Activated CD4-positive, alpha-beta T cell treated with anti-CD3 and anti-CD28 coated beads for 24 hours (primary cell): ENCODE measurements around the gene ESYT2.

Experiments
- DNase-seq, 2 donors: peaks; one replicate each; pipeline ENCODE4 v3.0.0-alpha.2; 2020; ENCODE audit warnings: low read depth in 2 of 2

Gene ESYT2

DNA sequence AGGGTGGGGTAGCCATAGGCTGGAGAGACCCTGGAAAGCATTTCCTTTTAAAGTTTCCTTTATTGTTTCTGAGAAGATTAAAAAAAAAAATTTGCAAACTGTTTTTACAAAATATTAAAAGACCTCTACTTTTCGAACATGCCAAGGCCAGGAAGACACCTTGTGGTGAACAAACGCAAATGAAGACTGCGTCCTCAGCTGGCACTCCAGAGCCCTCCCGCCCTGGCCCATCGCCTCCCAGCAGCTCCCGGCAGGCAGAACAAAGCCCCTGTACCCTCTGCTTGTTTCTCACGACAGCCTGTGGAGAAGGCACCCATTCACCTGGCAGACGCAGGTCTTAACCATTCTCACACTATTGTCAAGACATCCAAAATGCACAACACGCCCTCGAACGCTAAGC, 56.4 kb downstream of the ESYT2 start:
- no peak for DNase-seq

DNA sequence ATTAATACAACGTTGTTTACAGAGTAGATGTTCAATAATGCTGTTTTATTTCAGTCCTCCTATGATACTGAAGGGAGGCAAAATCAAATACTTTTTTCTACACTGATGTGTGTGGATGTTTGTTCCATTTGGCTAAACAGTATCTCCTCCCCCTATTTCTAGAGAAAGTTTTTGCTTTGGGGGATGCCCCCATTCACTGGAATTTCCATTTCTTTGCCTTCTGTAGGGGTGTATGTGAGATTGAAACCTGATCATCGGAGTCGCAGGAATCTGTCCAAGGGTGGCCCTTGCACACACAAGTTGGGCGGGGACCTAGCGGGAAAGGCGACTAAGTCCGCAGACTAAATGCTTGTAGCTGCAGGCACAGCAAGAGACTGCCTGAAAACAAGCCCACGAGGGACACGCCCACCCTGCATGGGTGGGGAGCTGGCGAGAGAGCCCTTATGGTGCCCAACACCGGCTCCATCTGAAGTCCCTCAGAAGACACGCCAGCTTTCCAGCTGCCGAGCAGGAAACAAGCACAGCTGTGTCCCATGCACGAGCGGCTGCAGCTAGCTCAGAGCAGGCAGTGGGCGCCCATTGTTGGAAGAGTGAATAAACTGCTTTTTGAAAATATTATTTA, 58.0 kb downstream of the ESYT2 start:
- no peak for DNase-seq

DNA sequence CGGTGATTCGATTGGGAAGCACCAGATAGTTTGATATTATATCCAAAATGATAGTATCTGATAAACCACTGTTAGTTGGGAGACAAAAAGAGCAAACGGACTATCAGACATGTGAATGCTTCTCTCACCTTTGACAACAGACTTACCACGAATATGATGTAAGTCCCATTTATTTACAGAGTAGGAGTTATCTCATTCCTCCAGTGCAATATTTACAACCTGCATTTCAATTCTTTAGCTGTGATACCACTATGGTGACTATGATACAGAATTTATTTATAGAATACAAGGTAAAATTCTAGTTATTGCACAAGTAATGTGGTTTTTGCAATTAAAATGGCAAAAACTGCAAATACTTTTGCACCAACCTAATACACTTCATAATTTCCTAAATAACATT, 61.6 kb downstream of the ESYT2 start:
- DNase-seq, result no peak

DNA sequence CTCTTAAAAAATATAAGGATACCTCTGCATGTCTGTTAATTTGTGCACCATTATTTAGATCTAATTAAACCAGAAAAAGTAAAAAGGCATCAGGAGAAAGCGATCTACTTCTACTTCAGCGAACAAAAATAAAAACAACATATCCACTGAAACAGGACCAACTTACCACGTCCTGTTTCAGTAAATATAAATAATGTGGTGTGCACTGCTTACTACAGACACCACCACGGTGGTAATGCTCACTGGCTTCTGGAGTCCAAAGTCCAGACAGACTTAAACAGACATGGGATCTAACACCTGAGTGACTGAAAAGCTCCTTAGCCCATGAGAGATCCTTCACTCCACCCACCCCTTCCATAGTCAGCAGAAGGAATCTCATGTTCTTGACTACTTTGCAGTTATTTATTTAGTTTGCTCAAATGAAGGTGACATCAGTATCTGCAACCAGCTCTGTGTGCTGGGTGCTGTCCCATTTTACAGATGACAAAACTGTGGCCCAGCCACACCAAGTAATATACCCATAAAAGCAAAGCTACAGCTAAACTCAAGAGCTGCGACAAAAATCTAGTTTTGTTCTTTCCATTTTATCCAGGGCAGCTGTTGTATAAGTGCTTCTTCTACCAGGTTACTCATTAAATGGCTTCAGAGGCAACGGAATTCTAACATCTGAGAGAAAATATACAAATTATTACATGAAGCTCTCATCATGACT, 62.6 kb downstream of the ESYT2 start:
- no peak for DNase-seq

DNA sequence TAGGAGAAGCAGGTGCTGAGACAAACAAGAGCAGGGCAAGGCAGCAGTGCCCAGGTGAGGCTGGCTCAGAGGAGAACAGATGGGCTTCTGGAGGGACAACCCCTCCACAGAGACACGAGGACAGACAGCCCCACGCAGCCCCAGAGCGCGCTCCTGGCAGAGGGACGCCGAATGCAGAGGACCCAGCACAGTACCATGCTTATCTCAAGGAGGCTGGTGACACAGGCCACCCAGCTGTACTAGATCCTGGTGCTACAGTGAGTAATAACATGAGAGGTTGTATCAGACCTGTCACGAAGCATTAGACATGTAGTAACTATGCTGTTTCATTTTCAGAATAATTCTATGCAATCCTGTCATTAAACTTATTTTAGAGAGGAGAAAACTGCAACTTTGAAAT, 64.3 kb downstream of the ESYT2 start:
- no peak for DNase-seq

DNA sequence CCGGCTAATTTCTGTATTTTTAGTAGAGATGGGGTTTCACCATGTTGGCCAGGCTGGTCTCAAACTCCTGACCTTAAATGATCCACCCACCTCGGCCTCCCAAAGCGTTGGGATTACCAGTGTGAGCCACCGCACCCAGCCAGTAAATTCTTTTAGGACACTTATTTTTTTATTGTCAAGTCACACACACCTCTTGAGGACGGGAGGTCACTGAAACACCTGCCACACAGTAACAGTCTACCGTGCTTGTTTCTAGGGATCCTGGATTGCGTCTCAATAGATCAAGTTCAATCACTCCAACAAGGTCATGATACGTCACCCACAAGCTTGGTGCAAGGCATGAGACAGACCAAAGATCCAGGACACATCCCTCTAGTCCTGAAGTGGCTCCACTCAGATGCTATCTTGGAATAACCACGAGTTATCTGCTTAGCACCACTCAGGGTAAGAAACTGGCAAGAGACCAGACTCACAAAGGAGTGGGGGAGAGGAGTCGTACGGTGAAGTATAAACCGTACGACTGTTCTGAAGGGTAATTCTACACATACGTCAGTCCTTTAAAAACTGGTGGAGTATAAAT, 65.8 kb downstream of the ESYT2 start:
- DNase-seq, result no peak

DNA sequence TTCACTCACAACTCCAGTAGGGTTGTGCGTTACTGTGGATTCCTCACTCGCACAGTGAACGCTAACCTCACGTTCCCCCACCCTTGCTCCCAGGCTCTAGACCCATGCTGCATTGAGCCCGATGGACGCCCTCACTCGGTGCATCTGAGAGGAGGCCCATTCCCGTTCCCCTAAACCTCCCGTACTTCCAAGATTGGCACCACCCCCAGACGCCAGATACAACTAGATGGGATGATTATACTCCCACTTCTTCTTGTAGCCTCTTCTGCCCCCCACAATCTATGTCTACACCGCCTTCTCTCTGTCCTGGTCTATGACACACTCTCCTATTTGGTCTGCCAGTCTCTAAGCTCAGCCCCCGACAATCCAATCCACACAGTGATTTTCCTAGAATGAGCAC, 67.4 kb downstream of the ESYT2 start:
- DNase-seq, result no peak

DNA sequence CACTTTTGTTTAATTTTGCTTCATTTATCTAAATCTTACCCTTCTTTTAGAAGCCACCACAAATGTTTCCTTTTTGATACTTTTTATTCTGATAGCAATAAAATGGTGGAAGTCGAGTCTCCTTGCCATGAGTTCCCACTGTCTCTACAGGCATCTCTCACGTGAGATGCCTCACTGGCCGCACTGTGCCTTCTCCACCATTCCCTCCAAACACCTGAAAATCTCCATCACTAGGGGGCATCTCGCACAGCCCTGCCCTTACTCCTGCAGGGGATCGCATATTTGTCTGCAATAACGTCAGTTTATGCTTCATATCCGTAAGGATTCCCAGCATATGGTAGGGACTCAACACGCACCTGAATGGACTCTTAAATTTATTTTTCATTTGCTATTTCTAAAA, 68.4 kb downstream of the ESYT2 start:
- DNase-seq, result no peak

DNA sequence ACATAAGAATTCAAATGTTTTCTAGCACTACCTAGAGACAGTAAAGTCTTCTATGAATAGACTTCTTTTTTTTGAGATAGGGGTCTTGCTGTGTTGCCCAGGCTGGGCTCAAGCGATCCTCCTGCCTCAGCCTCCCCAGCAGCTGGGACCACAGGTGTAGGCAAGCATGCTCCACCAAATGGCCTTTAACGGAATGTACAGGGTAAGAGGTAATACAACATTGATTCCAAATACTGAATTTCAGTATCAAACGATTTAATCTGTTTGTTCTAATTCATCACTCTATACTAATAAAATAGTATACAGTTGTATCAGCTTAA, 68.9 kb downstream of the ESYT2 start:
- no peak for DNase-seq

DNA sequence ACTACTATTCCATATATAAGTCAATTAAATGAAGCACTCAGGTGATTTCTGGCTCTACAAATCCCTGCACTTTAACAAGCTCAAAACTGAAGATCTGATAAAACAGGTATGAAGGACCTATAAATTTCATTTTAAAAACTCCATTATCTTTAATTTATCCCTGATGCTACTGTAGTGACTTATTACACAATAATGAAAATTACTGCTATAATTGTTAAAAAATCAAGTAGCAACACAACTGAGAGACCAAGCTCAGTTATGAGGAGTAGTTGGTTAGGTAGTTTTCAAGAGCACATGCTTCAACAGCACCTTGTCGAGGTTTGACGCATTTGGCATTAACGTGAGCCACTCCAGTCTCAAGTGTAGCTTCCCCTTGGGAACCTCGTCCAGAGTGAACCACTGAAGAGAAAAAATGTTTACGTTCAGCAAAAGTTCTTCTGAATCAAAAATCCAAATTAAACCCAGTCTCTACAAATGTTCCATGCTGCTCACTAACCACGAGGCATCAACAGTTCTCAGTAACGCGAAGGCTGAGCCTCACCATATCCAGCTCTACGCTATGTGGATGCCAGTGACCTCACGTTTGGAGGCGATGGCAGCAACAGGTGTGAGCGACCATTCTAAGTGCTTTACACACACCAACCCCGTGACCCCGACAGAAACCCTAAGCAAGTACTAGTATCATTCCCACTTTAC, 69.4 kb downstream of the ESYT2 start:
- DNase-seq, result no peak

DNA sequence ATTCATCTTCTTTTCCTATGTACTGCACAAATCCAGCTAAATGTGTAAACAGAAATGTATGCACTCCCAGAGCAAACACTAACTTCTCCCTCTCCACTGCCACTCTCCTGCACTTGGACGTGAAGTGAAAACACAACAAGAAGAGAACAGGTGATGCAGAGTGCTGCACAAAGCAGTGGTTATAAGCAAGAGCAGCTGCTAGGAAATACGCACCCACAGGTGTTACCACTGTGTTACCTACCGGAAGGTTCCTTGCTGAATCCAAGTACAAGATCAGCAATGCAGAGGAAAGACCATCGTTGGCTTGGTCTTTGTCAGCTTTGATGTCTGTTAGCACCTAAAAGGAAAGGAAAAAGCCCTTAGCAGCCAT, 70.1 kb downstream of the ESYT2 start:
- DNase-seq, result no peak

DNA sequence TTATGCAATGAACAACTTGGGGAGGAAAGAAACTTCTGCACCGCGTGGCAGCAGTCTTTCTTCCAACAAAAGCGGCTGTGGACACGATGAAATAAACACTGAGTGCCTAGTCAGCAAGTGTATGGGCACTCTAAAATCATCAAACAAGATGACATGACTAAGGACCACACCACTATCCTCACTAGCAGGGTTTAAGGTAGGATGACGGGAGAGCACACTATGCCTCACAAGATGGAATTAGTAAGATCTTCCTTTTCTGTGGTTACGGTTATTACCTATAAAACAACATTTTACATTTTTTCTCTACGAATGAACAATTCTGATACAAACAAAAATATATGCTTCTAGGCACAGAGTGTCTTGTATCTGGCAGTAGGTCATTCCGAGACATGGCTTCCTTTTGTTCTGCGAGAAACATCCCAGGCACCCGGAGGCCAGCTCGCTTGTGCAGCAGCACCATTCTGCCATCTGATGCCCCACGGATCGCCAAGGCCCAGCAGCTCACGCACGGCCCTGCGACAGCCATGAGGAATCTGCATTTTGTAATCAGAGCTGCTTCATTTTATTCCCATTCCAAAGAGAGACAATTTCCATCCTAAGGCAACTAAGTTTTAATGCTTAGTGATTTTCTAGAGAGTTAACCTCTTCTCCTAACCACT, 70.6 kb downstream of the ESYT2 start:
- no peak for DNase-seq

DNA sequence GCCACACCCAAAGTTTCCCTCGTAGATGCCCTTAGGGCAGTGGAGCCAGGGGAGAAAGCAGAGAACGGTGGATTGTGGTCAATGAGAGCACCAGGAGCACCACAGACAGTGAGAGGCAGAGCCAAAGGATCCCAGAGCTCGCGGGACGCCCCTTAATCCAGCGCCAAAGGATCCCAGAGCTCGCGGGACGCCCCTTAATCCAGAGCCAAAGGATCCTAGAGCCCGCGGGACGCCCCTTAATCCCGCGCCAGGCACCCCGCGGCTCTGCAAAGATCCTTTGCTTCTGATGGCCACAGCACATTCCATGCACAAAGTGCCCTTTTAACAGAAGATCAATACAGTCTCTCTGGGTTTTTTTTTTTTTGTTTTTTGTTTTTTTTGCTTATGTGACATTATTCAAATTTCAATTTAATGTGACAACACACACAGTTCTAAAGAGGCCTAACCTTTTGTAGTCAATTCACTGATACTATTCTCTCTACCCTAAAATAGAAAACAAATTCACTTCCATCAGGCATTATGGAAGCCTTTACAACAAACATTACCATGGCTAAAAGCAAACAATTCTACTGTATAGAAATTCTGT, 71.8 kb downstream of the ESYT2 start:
- DNase-seq, result no peak

DNA sequence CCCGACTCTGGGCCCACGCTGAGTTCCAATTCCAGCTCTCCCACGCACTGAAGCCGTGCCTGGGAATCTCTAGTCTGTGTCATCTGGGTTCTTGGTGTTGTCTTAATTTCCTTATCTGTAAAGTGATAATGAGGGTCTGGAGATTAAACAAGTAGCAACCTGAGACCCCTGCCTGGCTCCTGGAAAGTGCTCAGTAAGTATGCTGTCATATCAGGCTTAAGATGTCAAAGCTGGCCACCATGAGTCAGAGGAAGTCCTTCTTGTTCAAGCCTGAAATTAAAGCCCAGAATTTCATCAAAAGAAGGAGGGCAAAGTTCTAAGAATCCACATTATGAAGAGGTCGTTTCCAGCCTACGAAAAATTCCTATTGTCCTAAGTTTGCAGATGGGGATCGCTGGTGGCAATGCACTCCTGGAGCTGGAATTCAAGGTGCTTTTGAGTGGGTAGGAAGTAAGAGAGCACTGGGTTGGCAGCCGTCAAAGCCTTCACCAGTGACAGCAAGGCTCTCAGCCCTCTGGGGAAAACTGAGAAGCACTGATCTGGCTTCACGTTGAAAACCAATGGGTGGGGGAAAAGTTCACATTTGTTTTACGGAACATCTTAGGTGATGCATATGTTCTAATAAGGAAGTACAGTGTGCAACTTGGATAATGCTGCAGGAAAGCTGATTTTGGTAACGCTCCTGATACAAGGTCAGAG, 74.4 kb downstream of the ESYT2 start:
- no peak for DNase-seq

DNA sequence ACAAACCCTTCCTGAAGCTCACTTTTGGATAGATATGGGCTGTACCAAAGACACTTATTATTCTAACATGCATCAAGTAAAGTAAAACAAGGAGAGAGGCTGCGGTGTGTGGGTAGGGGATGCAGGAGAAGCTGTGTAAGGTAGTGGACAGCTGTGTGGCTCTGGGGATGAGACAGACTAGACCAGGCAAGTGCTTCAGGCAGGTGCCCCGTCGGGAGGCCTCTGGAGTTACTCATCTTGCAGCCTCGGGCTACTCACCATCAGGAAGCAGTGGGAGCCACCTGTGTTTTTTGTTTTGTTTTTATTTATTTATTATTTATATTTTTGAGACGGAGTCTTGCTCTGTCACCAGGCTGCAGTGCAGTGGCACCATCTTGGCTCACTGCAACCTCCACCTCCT, 75.4 kb downstream of the ESYT2 start:
- no peak for DNase-seq

DNA sequence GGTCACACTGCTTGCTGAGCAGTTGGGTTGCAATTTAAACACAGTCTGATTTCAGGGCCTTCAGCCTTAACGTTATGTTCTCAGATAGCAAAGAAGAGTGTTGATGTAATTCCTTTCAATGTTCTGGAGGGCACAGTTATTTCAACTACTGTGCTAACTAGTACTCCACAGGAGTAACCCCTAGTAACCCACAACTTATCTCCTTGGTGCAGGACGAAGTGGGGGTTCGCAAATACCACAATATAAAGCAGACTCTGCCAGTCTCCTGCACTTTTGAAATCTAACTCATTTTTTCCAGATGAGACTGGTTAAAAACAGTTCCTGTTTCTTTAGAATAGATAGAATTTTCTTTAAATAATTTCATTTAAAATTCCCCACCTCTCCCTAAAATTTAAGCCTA, 77.6 kb downstream of the ESYT2 start:
- no peak for DNase-seq

DNA sequence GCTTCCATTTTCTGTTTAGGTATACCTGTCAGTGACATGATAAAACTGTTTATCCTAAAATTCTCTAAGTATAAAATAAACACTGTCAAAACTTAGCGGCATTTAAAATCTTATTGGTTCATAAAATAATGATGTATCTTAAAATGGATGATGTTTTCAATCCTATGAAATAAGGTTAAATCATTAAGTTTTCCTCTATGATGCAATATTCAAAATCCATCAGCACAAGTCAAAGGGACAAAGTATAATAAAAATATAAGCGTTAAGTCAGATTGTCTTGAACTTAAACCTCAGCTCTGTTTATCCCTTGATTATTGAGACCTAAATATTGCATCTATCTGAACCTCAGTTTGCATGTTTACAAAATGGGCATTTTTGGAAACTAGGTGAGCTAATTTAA, 78.1 kb downstream of the ESYT2 start:
- no peak for DNase-seq

DNA sequence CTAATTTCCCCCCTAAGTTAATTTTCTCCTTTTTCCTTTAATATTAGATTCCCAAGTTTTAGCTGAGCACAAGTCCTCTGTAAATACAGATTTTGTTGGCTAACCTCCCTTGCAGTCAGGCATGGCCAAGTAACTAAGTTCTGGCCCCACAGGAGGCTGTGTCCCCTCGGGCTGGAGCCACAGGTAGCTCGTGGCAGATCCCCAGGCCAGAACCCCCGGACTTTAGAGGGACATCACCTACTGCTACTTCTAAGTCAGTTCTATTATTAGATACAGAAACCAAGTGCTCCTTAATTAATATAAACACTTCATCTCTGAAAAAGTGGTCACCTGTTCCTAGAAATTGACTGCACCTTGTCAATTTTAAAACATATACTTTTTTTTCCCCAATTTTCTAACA, 78.6 kb downstream of the ESYT2 start:
- no peak for DNase-seq

DNA sequence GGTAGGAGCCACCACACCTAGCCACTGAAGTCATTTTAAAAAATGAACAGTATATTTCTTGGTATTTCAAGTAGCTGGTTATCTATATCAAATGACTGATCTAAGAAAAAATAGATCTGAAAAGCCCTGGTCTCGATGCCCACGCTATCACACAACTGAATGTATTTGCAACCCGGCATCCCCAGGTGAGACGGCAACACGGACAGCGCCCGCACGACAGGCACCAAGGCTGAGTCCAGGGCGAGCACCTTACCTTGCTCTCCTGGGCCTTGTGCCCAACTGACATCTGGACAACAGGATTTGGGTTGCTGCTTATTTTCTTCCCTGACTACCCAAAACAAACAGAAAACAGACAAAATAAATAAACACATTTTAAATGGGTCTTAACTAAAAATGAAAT, 79.9 kb downstream of the ESYT2 start:
- DNase-seq, result no peak

DNA sequence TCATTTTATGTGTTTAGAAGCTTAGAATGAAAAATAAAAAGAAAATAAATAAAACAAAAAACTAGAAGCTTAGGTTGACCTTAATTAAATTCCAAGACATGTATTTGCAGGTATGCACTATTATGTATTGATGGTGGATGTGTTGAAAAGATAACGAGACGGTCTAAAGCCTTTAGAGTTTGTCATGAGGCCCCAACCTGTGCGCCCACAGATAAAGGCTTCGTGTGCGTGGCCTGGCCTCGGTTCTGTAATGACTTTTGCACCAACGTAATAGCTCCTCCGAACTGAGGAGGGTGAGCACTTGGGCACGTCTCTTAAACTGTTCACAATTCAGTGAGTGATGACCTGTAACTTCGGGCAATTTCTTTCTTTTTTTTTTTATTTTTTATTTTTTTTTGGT, 81.0 kb downstream of the ESYT2 start:
- no peak for DNase-seq

DNA sequence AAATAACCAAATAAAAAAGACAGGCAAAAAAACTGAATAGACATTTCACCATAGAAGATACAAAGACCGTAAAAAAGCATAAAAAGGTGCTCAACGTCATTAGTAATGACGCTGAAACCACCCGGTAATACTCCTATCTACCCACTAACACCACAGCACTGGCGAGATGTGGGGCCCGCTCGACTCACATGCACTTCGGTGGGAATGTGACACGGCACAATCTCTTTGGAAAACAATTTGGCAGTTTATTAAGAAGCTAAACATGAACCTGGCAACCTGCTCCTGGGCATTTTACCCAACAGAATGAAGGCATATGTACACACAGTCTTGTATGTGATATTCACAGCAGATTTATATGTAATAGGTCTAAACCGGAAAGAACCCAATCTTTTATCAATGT, 81.9 kb downstream of the ESYT2 start:
- DNase-seq, result no peak

DNA sequence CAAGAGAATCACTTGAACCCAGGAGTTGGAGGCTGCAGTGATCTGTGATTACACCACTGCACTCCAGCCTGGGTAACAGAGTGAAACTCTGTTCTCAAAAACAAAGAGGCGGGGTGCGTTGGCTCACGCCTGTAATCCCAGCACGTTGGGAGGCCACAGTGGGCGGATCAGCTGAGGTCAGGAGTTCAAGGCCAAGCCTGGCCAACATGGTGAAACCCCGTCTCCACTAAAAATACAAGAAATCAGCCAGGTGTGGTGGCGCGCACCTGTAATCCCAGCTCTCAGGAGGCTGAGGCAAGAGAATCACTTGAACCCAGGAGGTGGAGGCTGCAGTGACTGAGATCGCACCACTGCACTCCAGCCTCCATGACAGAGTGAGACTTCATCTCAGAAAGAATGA, 82.4 kb downstream of the ESYT2 start:
- no peak for DNase-seq
